Neutrophil (primary cell): ENCODE results near the gene IFI30.
A peak's percentile ranks its signal among the peaks of the same experiment; 100 is the strongest.

Experiments used
- H3K27ac ChIP-seq: fragments of 200-600 bp; sonication (generic); 2 replicates; pipeline ENCODE4 v1.5.1; 2016; ENCODE audit warnings: mild to moderate bottlenecking, moderate library complexity
- H3K27me3 ChIP-seq: fragments of 200-600 bp; sonication (generic); 2 replicates; pipeline ENCODE4 v1.6.0; 2016; ENCODE audit warnings: mild to moderate bottlenecking
- H3K36me3 ChIP-seq: fragments of 200-600 bp; sonication (generic); 2 replicates; pipeline ENCODE4 v1.5.1; 2017
- H3K4me1 ChIP-seq, 2 experiments: fragments of 200-600 bp in 1 of 2; sonication (generic) in 1 of 2; 1 replicate in 1 of 2; 2 replicates in 1 of 2; pipeline versions ENCODE4 v1.5.1 to v1.6.1; 2013 to 2016; ENCODE audit warnings: low read depth in 1 of 2, low read length in 1 of 2, mild to moderate bottlenecking in 1 of 2, moderate library complexity in 1 of 2; ENCODE audit not compliant: control insufficient read depth in 1 of 2, insufficient read depth in 1 of 2
- H3K4me3 ChIP-seq, 2 experiments: fragments of 200-600 bp in 1 of 2; sonication (generic) in 1 of 2; 1 replicate in 1 of 2; 2 replicates in 1 of 2; pipeline ENCODE4 v1.5.1; 2013 to 2016; ENCODE audit warnings: low read depth in 1 of 2, low read length in 1 of 2, mild to moderate bottlenecking in 1 of 2, moderate library complexity in 1 of 2
- H3K9me3 ChIP-seq: fragments of 200-600 bp; sonication (generic); 2 replicates; pipeline ENCODE4 v1.5.1; 2016
- CTCF ChIP-seq: fragments of 200-600 bp; sonication (generic); IDR thresholded peaks from 2 replicates; pipeline ENCODE4 v1.5.1; 2016; ENCODE audit warnings: antibody characterized with exemption

The IFI30 gene

GRCh38 chr19:18185538-18185937 is 11.9 kb downstream of the IFI30 start:
- no peaks in the 10 kb centered on the region for H3K9me3 ChIP-seq
- TF ChIP-seq CTCF, result no peak
- H3K27ac ChIP-seq, result no peak overlapping the region
- H3K27me3 ChIP-seq, result no peaks in the 10 kb centered on the region
- peaks cover 19 to 20% of the 10 kb centered on the region in 2 experiments for H3K4me1 ChIP-seq
- no peaks in the 10 kb centered on the region for H3K36me3 ChIP-seq
- H3K4me3 ChIP-seq, result no peak overlapping the region

GRCh38 chr19:18190278-18190677 is 16.7 kb downstream of the IFI30 start:
- H3K4me3 ChIP-seq, result no peak overlapping the region
- H3K36me3 ChIP-seq, result no peaks in the 10 kb centered on the region
- no peak overlapping the region for H3K27ac ChIP-seq
- H3K4me1 ChIP-seq, result peaks cover 26 to 31% of the 10 kb centered on the region in 2 experiments
- H3K27me3 ChIP-seq, result no peaks in the 10 kb centered on the region
- no peaks in the 10 kb centered on the region for H3K9me3 ChIP-seq
- no peak for TF ChIP-seq CTCF

DNA sequence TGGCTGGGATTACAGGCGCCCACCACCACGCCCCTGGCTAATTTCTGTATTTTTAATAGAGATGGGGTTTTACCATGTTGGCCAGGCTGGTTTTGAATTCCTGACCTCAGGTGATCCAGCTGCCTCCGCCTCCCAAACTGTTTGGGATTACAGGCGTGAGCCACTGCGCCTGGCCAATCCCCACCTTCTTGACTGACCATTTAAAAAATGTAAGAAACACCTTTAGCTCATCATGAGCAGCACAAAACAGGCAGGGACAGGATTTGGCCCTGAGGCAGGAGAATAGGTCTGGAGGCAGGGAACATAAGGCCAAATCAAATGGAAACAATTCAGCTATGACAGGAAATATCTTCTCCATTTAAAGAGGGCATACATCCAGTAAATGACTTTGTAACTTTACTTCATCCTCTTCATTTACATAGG is 18.0 kb downstream of the IFI30 start:
- TF ChIP-seq CTCF, result no peak
- Histone ChIP-seq H3K27ac (peak overlapping the region; percentile 91), H3K9me3 (no peaks in the 10 kb centered on the region), H3K4me1 (peaks cover 26 to 31% of the 10 kb centered on the region in 2 experiments), H3K36me3 (peaks cover 7% of the 10 kb centered on the region), H3K4me3 (peak overlapping the region; percentile 64 to 77), H3K27me3 (no peaks in the 10 kb centered on the region)

DNA sequence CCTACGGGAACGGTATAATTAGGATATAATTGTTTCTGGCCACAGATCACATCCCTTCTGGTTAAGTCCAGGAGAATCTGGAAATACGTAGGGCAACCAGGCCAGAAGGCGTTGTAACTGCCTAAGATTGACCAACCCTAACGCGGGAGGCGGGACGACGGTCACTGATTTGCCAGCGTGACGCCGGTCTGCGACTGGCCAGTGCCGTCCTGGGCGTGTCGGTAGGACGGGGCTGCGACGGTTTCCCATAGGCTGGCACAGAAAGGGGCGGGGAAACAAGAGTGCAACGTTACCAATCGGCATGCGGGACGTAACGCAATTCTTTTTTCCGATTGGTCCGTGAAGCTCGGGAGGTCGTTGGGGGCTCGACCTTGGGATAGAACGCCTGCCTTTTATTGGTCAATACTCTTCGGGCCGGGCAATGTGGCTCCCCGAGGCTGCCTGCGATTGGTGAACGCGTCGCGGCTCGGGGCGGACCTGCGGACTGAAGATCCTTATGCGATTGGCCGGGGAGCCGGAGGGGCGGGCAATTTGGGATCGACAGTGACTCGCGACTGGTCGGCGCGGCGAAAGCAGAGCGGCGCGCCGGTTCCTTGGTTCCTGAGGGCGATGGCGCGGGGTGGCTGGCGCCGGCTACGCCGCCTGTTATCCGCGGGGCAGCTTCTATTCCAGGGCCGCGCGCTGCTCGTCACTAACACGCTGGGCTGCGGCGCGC is 19.2 kb downstream of the IFI30 start, which contains the start of gene MPV17L2:
TSS of gene MPV17L2 (plus strand) at position 546 of the 715 bp plus-strand sequence. CDS start at position 610, 64 bp downstream.
- Histone ChIP-seq H3K27me3 (no peaks in the 10 kb centered on the region), H3K36me3 (peaks cover 14% of the 10 kb centered on the region), H3K4me3 (peak within 1 kb of the TSS; percentile 77 to 79), H3K27ac (peak within 1 kb of the TSS; percentile 91), H3K4me1 (peaks cover 26 to 31% of the 10 kb centered on the region in 2 experiments), H3K9me3 (no peaks in the 10 kb centered on the region)
- TF ChIP-seq CTCF, result peak; percentile 44

- H3K27ac ChIP-seq, result peak overlapping the region; percentile 91
- no peaks in the 10 kb centered on the region for H3K9me3 ChIP-seq
- H3K36me3 ChIP-seq, result peaks cover 14% of the 10 kb centered on the region
- peaks cover 26 to 31% of the 10 kb centered on the region in 2 experiments for H3K4me1 ChIP-seq
- H3K4me3 ChIP-seq, result peak overlapping the region; percentile 77 to 79
- TF ChIP-seq CTCF, result no peak
- no peaks in the 10 kb centered on the region for H3K27me3 ChIP-seq
These were observed 20.0 kb downstream of the IFI30 start for GRCh38 chr19:18193388-18194180.
